HG02678 (cell line): ENCODE data around the gene SMC1A.

Experiments used
- ATAC-seq: cut with Tn5 transposase; IDR thresholded peaks from one replicate; pipeline ENCODE4 v1.9.1; 2021; ENCODE audit warnings: mild to moderate bottlenecking, moderate library complexity; ENCODE audit not compliant: unreplicated experiment

The SMC1A gene

DNA sequence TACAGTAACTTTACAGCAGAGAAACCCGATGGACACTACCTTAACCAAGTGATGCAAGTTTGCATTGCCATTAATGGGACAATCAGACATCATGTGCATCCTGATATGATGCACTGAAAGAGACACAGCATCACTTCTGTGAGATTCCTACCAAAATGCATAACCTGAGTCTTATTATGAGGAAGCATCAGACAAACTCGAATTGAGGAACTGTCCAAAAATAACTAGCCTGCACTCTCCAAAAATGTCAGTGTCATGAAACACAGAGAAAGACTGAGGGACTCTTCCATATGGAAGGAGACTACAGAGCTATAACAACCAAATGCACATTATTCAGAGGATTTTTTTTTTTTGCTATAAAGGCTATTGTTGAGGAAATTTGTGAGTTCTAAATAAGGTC lies 74.5 kb downstream of the SMC1A start:
- ATAC-seq, result no peak

- ATAC-seq, result no peak
Measured at GRCh38 chrX:53340852-53341645, 81.4 kb downstream of the SMC1A start.

GRCh38 chrX:53337101-53337500 lies 85.4 kb downstream of the SMC1A start:
- no peak for ATAC-seq

GRCh38 chrX:53333853-53334252 lies 88.6 kb downstream of the SMC1A start:
- ATAC-seq, result no peak

GRCh38 chrX:53332204-53332603 lies 90.2 kb downstream of the SMC1A start:
- ATAC-seq, result no peak

DNA sequence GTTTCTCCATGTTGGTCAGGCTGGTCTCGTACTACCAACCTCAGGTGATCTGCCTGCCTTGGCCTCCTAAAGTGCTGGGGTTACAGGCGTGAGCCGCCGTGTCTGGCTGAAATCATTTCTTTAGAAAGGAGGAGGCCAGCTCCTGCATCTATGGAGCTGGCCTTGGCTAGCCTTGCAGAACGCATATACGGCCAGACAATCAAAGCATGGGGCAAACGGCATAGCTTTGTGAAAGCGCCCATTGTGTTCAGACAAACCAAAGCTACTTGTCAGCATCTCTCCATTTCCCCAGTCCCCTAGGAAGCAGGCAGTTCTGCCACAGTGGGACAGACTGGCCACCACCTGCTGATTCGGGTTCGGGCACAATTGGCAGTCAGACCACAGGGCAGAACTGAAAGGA lies 92.1 kb downstream of the SMC1A start:
- no peak for ATAC-seq

DNA sequence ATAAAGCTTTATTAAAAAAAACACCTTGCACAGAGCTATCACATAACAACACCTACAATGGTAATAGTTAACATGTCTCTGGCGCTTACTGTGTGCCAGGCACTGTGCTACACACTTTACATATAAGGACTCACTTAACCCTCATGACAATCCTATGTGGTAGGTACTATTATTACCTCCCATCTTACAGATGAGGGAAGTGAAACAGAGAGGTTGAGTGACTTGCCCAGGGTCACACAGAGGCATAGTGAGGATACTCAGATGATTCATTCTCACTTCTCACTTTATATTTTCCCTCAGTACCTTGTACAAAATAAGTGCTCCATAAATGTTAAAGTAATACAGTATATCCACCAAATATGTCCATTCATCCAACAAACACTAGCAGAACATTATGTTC lies 97.7 kb downstream of the SMC1A start:
- no peak for ATAC-seq
